Loucy (cell line): ENCODE data around the gene UBAC2.

Experiments used
- EZH2phosphoT487 ChIP-seq: fragments of 200-600 bp; IDR thresholded peaks from 2 replicates; pipeline ENCODE4 v1.6.1; 2018; ENCODE audit warnings: antibody characterized with exemption, mild to moderate bottlenecking, moderate library complexity, borderline replicate concordance
- TF ChIP-seq, protein P1 (sequence below): fragments of 200-600 bp; sonication (generic); conservative IDR thresholded peaks from 2 replicates; pipeline ENCODE4 v1.5.1; 2014; ENCODE audit warnings: mild to moderate bottlenecking, antibody characterized with exemption, low read length

DNA sequence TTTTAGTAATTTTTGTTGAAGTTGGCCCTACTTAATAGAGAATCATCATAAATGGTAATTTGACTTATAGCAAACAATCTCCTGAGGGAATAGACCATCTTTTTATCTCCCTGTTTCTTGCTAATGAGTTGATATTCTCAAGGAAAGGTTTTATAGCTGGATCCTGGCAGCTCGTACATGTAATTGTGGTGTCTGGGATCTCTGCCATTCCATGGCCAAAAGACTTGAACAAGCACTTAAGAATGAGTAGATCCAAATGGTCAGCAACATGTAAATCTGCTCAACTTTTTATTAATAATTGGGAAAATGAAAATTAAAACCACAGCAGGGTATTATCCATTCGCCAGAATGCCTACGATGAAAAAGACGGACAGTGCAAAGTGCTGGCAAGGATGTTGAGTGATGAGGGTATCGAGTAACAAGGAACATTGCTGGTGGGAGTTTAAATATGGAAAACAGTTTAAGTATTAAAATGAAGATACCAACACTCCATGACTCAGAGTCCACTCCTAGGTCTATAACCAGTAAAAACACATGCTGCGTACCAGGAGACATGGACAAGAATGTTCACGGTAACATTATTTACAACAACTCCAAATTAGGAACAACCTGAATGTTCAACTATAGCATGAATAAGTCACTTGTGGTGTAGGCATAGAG, 62.6 kb downstream of the UBAC2 start:
- TF ChIP-seq, protein P1, sequence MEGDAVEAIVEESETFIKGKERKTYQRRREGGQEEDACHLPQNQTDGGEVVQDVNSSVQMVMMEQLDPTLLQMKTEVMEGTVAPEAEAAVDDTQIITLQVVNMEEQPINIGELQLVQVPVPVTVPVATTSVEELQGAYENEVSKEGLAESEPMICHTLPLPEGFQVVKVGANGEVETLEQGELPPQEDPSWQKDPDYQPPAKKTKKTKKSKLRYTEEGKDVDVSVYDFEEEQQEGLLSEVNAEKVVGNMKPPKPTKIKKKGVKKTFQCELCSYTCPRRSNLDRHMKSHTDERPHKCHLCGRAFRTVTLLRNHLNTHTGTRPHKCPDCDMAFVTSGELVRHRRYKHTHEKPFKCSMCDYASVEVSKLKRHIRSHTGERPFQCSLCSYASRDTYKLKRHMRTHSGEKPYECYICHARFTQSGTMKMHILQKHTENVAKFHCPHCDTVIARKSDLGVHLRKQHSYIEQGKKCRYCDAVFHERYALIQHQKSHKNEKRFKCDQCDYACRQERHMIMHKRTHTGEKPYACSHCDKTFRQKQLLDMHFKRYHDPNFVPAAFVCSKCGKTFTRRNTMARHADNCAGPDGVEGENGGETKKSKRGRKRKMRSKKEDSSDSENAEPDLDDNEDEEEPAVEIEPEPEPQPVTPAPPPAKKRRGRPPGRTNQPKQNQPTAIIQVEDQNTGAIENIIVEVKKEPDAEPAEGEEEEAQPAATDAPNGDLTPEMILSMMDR: no peak
- TF ChIP-seq EZH2phosphoT487: no peak
